Psoas muscle (tissue), 8 donors: Measurements from ENCODE around the gene SP100. TPM values are rescaled to one million over a fixed set of nuclear protein-coding genes. Genes with fewer than 3 reads are reported as not detected.
"Not testable (repeated sequence)": the region's sequence is repeated elsewhere in the genome, so short reads cannot be mapped to it uniquely, and the experiment has no call there.

Source experiments
- ATAC-seq, 4 donors: fragments of 200-7000 bp; cut with Tn5 transposase; one replicate each; pipeline ENCODE4 v1.9.1; 2020; ENCODE audit warnings: moderate library complexity in 3 of 4, mild to moderate bottlenecking in 2 of 4
- DNase-seq, 2 donors: peaks; one replicate each; pipeline ENCODE4 v3.0.0-alpha.2; 2020
- H3K27ac ChIP-seq: fragments of 200-600 bp; one replicate; pipeline ENCODE4 v1.8.0; 2022
- H3K27me3 ChIP-seq, 3 donors: fragments of 200-600 bp in 1 of 3; one replicate each; pipeline versions ENCODE4 v1.6.1 to v1.8.0; 2013 to 2022; ENCODE audit warnings: low read length in 2 of 3, mild to moderate bottlenecking in 2 of 3, moderate library complexity in 1 of 3; ENCODE audit not compliant: insufficient read depth in 3 of 3
- H3K36me3 ChIP-seq, 2 donors: fragments of 200-600 bp in 1 of 2; one replicate each; pipeline versions ENCODE4 v1.6.1 to v1.8.0; 2013 to 2022; ENCODE audit warnings: low read depth in 1 of 2, mild to moderate bottlenecking in 1 of 2, moderate library complexity in 1 of 2; ENCODE audit not compliant: insufficient read depth in 1 of 2
- H3K4me1 ChIP-seq: fragments of 200-600 bp; one replicate; pipeline ENCODE4 v1.8.0; 2022
- H3K4me3 ChIP-seq: fragments of 200-600 bp; one replicate; pipeline ENCODE4 v1.8.0; 2022; ENCODE audit warnings: mild to moderate bottlenecking
- H3K9me3 ChIP-seq: fragments of 200-600 bp; one replicate; pipeline ENCODE4 v1.8.0; 2022
- CTCF ChIP-seq: fragments of 200-600 bp; IDR thresholded peaks from one replicate; pipeline ENCODE4 v1.8.0; 2022; ENCODE audit warnings: antibody characterized with exemption
- WGBS, 3 donors: extraction: QIAGEN DNeasy Blood & Tissue Kit; methylation state at CpG; one replicate each; pipeline versions ENCODE4 v1.1.6 to v1.1.7; 2013; 5-methylcytosine and 5-hydroxymethylcytosine counted together
- intact Hi-C, 2 donors: fragments of 100-400 bp; cut with DNase I; formaldehyde crosslinking; loops; one replicate each; pipeline versions ENCODE4 v1.11.0 to v1.14.2; 2022
- polyA plus RNA-seq, 3 donors: library from polyadenylated mRNA; stranded (reverse); fragments of 200-250 nt; gene quantifications; one replicate each; pipeline ENCODE4 v1.2.3, GENCODE V29; 2013
- total RNA-seq, 4 donors: library from RNA; stranded (reverse); fragmentation: NEBNext Ultra II Directional in 2 of 4; extraction: Animal tissue kit (Norgen Biotek cat#: 25700) in 2 of 4; gene quantifications; one replicate each; pipeline versions ENCODE4 v1.2.1 to v1.2.4, GENCODE V29; 2021 to 2023
- donor health status: healthy with polysubstance abuse.
- donor health status: DM: no; HTN: no; CAD: no; lungs with moderate emphysema.
- donor health status: Bipolar disorder and iron deficiency.
- donor health status: healthy.
- donor health status: DM: yes; HTN: yes; CAD: no.
- donor health status: DM: no; HTN: no; CAD: no.
- donor health status: DM: no; HTN: no; CAD: no.
- donor health status: DM: yes; HTN: yes; CAD: no.

Gene SP100
- total and polyA plus RNA-seq, 7 donors = 6.5 to 28.0 (median 13.5) TPM

DNA sequence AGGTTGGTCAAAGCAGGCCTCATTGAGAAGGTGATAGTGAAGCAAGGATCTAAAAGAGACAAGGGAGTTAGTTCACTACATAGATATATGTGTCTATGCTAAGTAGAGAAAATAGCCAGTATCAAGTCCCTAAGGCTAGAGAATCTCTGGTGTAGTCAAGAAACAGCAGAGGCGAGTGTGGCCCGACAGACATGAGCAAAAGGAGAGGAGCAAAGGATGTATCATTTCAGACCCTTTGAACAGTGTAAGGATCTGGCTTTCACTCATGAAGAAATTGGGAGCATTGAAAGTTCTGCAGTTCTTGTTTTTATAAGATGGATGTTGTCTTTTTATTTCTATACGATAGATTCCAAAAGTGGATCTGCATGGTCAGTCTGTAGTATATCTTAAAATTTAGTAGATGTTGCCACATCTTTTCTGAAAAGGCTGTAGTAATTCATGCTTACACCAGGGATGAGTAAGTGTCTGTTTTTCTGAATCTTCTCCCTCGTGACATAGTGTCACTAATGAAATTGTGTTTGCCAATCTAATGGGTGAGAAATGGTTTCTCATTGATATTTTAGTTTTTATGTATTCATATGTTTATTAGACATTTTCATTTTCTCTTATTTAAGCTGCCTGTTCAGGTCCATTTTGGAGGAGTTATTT lies 18.8 kb downstream of the SP100 start:
- no peaks in the 10 kb centered on the region for H3K4me1 ChIP-seq
- H3K4me3 ChIP-seq = no peak overlapping the region
- no peak for TF ChIP-seq CTCF
- no peaks in the 10 kb centered on the region for H3K27me3 ChIP-seq
- DNase-seq (no peak), ATAC-seq (no peak)
- H3K9me3 ChIP-seq = peaks cover 18% of the 10 kb centered on the region
- 71 to 85% (median 74%) methylated on average over 4 of the region's 4 CpGs for WGBS, 3 donors
- no peak overlapping the region for H3K27ac ChIP-seq
- intact Hi-C loops = no loop called here
- no peaks in the 10 kb centered on the region for H3K36me3 ChIP-seq

DNA sequence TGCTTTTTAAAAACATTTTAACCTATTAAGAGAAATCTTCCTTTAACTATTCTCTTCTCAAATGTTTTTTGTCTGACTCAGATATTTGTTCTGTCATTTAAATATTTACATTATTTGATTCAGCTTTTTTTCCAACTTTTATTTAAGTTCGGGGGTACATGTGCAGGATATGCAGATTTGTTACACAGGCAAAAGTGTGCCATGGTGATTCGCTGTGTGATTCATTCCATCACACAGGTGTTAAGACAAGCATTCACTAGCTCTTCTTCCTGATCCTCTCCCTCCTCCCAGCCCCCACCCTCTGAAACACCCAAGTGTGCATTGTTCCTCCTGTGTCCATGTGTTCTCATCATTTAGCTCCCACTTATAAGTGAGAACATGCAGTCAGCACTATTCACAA lies 19.4 kb downstream of the SP100 start:
- WGBS, 3 donors = 95 to 98% (median 97%) methylated on average over 2 of the region's 2 CpGs
- no peak for TF ChIP-seq CTCF
- no peaks in the 10 kb centered on the region for H3K4me1 ChIP-seq
- DNase-seq = no peak
- no peak for ATAC-seq
- H3K27me3 ChIP-seq = no peaks in the 10 kb centered on the region
- H3K27ac ChIP-seq = no peak overlapping the region
- H3K9me3 ChIP-seq = peaks cover 18% of the 10 kb centered on the region
- no peak overlapping the region for H3K4me3 ChIP-seq
- intact Hi-C loops = no loop called here
- no peaks in the 10 kb centered on the region for H3K36me3 ChIP-seq

- H3K4me3 ChIP-seq, H3K36me3 ChIP-seq, H3K4me1 ChIP-seq, H3K27me3 ChIP-seq, ATAC-seq, DNase-seq, H3K27ac ChIP-seq, intact Hi-C loops: not testable (repeated sequence)
- peaks cover 14% of the 10 kb centered on the region for H3K9me3 ChIP-seq
These were observed 23.1 kb downstream of the SP100 start for GRCh38 chr2:230439121-230439520.

- no peak overlapping the region for H3K27ac ChIP-seq
- ATAC-seq (no peak), DNase-seq (no peak)
- intact Hi-C loops = no loop called here
- H3K4me3 ChIP-seq = no peak overlapping the region
- no peaks in the 10 kb centered on the region for H3K4me1 ChIP-seq
- 53 to 76% (median 68%) methylated on average over 2 of the region's 2 CpGs for WGBS, 3 donors
- H3K27me3 ChIP-seq = no peaks in the 10 kb centered on the region
- peaks cover 3 to 4% of the 10 kb centered on the region in 2 donors for H3K36me3 ChIP-seq
- peaks cover 14% of the 10 kb centered on the region for H3K9me3 ChIP-seq
- TF ChIP-seq CTCF = no peak
These were observed 23.6 kb downstream of the SP100 start for GRCh38 chr2:230439590-230439989.

DNA sequence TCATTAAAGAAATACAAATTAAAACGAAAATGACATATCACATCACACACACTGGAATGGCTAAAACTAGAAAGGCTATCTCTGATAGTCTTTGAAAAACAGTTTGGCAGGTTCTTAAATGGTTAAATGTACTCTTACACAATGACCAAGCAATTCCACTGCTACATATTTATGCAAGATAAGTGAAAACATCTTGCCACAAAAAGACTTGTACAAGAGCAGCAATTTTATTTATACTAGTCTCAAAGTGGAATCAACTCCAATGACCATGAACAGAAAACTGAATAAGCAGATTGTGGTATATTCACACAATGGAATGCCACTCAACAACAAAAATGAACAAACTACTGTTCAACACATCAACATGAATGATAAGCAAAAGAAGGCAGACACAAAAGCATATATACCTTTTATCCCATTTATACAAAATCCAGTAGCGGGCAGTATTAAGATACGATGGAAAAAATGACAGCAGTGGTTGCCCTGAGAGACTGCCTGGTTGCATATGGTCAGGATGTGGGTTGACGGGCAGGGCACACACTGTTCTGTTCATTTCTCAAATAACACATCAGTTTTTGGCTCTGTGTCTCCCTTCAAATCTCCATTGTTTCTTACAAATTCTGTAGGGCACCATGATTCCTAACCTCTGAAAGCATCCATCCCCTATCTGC lies 25.4 kb downstream of the SP100 start:
- peaks cover 3 to 16% of the 10 kb centered on the region in 2 donors for H3K36me3 ChIP-seq
- H3K4me3 ChIP-seq = no peak overlapping the region
- no peaks in the 10 kb centered on the region for H3K4me1 ChIP-seq
- TF ChIP-seq CTCF = no peak
- peak in 1 of 2 donors; percentile 34 for DNase-seq
- no peak overlapping the region for H3K27ac ChIP-seq
- H3K9me3 ChIP-seq = peaks cover 6% of the 10 kb centered on the region
- H3K27me3 ChIP-seq = no peaks in the 10 kb centered on the region
- intact Hi-C loops = no loop called here
- WGBS, 3 donors = 64 to 83% (median 72%) methylated on average over 4 of the region's 4 CpGs
- ATAC-seq = peak in 1 of 4 donors; percentile 40
